HG03558 (cell line): ENCODE measurements around the gene AGBL4.

Experiments
- ATAC-seq: cut with Tn5 transposase; IDR thresholded peaks from one replicate; pipeline ENCODE4 v1.9.1; 2021; ENCODE audit warnings: moderate number of reproducible peaks; ENCODE audit not compliant: unreplicated experiment; ENCODE audit errors: extremely low read depth

Gene AGBL4

DNA sequence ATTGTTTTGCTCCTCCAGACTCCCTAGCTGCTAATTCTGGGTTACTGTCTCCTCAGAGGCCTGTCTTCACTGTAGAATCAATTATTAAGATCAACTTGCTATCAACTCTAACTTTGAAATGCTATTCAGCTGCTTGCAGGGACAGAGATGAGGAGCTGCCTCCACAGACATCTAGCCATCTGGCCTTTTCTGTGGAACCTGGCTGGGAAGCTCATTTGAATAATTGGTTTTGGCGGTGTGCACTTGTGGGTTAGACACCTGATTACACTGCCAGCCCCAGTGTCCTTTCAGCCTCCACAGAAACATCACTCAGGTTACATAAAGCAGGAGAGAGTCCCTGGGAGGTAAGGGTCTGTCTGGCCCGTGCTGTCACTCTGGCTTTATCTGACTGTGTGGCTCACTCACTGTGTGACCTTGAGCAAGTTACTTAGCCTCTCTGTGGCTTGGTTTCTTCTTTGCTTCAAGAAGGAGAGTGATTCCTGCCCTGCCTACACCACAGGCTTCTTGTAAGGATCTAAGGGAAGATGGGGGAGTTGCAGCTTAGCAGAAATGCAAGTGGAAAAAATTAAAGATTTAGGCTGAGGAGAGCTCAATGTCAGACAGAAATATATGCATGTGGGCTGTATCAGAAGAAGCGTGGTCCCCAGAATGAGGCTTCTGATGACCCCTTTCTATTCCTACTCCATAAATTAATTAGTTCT, 1378.7 kb downstream of the AGBL4 start:
- no peak for ATAC-seq

DNA sequence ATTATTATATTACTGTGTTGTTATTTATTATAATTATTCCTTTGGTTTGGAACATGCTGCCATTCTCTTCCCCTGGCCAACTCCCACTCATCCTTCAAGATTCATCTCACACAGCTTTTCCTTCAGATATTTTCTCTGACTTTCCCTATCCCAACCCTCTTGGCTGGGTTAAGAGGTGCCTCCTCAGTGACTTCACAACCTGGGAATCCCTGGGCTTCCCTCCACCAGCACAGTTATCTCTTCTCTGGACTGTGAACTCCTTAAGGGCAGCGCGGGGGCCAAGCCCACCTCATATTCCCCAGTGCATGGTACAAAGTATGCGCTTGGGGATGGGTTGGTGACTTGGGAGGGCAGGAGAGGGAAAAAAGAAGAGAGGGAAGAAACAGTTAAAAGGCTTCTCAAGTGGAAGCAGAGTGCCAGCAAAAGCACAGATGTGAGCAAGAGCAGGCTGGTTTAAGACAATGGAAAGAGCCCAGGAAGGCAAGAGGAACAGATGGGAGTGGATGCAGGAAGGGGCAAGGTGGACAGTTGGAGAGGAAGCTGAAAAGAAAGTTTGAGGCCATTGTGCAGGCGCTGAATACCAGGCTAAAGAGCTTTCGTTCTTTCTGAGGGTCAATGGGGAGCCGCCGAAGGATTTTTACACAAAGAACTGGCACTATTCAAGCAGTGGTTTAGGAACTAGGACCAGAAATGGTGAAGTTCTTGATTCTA, 1379.4 kb downstream of the AGBL4 start:
- ATAC-seq, result no peak

DNA sequence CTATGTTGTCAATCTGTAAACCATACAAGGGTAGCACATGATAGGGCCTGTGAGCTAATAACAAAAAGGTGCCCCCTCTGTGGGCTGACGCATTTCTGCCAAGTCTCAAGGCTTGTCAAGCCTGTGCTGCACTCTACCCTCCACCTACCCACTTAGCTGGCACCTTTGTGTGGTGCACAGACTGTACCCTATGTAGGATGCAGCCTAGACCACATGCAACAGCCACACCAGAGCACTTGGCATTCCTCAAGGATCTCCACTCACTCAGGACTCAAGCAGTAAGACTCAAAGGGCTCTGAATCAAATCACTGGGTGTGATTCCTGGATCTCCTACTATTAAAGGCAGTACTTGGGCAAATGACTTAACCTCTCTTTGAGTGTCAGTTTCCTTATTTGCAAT, 1380.6 kb downstream of the AGBL4 start:
- no peak for ATAC-seq

DNA sequence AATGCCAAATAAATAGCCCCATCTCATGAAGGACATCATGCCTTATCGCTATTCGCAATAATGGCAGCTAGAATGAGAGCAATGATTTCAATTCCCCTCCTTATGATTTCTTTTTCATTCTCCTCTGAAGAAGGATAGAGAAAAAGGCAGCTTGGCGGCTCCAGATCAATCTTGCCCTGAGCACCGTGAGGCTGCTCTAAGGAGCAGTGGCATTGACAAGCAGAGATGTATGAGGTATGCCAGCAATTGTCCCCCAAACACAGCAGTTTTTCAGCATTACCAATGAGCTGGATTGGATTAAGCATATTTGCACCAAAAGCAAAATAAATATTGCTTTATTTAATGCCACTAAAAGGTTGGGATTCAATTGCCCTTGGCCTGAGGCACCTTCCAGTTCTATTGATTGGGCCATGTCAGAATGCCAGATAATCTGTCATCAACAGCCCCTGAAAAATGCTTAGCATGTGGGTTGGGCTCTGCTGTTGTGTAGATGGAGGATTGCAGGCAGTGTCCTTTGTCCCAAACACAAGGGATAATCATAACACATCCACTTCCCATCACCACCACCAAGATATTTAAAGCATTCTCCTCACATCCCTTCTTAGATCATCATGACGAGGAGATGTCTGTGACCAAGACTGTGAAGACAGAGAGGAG, 1382.8 kb downstream of the AGBL4 start:
- no peak for ATAC-seq

DNA sequence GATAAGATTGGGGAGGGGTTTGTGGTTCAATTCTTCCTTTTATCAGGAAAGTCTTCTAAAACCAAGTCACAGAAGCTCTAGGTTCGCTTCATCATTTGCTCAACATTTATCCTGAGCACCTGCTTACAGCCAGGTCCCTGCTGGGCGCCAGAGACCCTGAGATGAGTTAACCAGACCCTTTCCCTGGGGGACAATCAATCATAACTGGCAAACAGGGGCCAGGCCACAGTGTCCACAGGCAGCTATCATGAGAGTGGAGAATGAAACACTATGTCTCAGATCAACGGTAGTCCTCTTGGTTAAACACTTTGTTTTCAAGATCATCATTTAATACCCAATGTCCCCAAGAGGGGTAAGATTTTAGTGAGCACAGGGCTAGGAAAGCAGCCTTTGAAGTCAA, 1393.9 kb downstream of the AGBL4 start:
- ATAC-seq, result no peak

DNA sequence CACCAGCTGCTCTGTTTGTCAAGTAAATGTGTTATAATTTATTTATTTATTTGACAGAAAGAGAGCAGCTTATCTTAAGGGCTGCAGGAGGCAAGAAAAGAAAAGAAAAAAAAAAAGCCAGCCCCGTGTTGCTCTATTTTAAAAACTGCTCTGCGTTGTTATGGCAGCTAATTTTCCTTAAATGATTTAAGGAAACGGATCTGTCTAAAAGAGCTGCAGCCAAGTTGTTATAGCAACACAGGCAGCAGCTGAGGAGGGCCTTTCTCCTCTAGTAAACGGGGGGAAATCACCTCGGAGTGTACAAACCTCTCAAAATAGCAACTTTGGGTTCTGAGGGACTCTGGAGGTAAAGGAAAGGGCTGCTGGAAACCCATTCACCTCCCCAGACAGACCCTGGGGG, 1396.3 kb downstream of the AGBL4 start:
- no peak for ATAC-seq

DNA sequence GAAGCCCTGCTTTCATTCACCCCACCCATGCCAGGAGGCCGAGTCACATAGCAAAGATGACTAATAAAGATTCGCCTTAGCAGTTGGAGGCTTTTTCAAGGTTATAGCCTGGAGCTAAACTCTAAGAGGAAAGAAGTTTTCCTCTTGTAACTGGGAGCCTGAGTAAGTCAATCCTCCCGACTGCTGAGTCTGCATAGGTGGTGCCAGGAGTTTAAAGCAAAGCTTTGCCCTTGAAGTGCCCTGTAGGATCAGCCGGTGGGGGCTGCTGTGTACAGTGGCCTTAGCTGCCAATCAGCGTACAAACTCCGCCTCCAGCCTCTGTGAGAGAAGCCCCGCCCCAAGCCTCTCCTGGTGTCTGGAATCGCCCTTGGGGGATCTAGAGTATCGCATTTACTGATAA, 1404.2 kb downstream of the AGBL4 start:
- no peak for ATAC-seq

DNA sequence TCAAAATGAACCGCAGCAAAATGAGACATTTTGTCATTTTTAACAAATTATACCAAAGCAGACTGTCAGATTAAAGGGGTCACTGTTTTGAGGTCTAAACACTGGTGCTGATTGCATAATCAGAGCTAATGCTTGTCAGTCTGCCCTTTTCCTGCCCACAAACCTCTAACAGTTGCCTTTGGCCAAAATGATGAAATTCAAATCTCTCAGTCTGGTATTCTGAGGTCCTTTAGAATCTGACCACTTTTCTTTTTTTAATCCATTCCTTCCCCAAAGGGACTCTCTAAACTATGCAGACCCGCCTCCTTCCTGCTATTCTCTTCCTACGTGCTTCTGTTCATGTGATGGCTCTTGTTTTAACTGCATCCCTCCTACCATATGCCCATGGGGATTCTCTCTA, 1406.5 kb downstream of the AGBL4 start:
- ATAC-seq, result no peak

DNA sequence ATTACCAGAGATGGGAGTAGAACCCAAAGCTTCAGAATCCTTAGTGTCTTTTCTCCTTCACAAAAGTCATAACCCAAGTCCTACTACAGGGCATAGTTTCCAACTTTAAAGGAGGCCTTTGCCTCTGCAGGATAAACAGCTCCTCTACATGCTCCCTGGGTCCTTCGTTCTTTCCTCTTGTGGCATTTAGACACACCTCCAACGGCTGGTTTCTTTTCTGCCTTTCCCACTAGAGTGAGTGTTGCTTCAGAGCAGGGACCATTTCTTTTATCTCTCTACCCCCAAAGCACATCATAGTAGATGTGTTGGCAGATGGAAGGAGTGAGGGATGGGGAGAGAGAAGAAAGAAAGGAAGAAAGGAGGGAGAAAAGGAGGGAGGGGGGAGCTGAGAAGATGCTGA, 1407.0 kb downstream of the AGBL4 start:
- no peak for ATAC-seq

DNA sequence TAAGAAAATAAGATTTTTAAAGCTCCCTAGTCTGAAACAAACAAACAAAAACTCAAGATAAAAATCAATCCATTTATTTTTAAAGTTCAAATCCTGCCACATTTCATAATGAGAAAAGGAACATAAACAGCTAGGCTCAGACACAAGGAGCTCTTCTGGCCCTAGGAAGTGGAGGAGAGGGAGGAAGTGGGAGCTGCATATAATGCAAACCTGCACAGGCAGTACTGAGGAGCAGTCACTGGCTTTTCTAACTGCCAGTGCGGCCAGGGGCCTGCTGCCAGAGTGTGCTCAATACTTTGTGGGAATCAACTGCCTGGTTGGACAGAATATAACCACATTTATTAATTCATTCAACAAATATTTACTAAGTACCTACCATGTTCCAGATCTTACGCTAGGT, 1411.9 kb downstream of the AGBL4 start:
- ATAC-seq, result no peak

DNA sequence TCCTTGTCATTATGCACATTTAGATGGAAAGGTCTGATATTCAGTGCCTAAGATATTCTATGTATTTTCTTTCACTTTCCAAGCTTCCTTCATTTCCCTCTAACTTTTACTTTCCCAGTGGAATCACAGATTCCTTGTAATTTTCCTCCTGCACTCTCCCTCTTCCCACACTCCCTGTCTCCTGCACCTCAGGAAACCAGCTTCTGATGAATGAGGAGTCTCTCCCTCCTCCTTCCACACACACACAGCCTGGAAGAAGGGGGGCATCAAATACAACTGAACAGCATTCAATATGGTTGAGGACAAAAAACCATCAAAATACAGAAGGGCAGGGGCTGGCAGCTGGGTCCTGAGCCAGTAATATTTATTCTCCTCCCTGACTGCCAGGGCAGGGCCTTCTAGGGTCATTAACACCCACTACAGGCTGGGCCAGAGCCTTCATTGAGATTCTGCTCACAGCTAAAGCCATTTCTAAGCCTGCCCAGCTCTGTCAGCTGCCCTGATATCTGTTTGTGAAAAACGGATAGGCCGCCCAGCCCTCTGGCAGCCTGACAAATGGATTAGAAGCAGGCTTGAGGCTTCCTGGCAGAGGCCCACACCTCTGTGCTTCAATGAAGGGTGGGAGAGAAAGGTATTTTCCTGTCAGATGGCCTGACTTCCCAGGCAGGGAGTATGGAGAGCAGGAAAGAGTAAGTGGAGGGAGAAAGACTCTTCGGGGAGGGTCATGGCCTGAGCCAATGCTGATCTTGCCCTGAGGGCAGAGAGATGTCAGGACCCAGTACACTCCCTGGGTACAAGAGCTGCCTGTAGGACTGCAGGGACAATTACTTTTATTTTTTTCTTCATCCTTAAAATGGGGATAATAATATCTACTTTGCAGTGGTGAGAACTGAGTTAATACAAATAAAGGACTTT, 1412.9 kb downstream of the AGBL4 start:
- ATAC-seq, result no peak

DNA sequence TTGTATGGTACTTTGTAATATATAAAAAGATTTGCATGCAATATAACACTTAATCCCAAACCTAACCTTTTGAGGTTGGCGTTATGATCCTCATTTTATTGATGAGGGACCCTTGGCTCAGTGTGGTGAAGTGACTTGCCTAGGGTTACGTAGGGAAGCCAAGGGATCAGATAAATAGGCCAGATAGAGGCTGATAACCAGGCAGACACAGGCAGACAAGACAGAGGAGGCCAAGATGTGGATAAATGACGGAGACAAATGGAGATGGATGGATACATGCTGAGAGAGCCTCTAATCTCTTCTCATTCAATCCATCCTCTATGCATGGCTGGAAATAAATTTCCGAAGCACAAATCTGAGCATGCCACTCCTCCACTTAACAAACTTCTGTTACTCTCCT, 1414.9 kb downstream of the AGBL4 start:
- no peak for ATAC-seq

DNA sequence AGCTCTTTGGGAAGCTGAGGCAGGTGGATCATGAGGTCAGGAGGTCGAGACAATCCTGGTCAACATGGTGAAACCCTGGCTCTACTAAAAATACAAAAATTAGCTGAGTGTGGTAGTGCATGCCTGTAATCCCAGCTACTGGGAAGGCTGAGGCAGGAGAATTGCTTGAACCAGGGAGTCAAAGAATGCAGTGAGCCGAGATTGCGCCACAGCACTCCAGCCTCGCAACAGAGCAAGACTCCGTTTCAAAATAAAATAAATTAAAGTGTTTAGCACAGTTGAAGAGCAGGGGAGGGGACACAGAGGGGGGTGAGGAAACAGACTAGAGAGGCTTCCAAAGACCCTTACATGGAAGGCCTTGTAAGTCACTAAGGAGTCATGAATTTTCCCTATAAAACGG, 1420.5 kb downstream of the AGBL4 start:
- no peak for ATAC-seq

DNA sequence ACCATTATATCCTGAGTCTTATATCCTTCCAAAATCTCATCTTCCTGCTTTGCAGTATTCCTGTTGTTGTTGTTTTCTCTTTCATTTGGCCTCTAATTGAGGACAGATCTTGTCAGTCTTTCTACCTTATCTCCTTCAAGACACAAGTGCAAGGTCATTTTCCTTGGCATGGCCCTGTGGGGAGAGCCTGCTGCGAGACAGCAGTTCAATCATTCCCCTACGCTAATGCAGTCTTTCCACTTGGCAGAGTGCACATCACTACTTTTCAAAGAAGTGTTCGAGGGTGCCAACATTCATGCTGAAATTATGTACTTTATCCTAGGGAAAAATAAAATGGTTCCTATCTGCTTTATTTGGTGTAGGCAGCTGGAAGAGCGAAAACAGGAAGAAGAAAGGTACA, 1421.4 kb downstream of the AGBL4 start:
- no peak for ATAC-seq

DNA sequence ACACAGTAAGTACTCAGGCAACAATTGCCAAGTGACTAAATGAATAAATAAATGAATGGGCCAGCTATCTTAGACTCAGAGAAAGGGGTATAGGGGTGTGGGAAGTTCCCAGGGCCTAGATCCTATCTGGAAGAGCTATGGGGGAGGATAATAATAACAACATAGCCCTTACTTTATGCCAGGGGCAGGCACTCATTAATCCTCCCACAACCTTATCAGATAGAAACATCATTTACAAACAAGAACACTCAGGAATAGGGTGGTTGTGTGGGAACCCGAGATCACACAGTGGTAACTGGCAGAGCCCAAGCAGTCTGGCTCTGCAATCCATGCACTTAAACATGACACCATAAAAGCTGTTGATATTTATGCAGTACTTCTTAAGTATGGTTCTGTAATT, 1423.6 kb downstream of the AGBL4 start:
- ATAC-seq, result no peak

DNA sequence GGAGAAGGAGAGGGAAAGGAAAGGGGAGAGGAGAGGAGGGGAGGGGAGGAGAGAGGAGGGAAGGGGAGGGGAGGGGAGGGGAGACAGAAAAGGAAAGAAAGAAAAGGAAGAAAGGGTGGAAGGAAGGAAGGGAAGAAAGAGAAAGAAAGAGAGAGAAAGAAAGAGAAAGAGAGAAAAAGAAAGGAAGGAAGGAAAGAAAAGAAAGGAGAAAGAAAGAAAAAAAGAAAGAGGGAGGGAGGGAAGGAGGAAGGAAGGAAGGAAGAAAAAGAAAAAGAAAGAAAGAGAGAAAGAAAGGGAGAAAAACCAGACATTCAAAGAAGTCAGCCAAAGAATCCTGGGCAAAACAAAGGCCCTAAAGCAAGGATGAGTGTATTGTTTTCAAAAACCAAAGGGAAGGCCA, 1426.1 kb downstream of the AGBL4 start:
- no peak for ATAC-seq

DNA sequence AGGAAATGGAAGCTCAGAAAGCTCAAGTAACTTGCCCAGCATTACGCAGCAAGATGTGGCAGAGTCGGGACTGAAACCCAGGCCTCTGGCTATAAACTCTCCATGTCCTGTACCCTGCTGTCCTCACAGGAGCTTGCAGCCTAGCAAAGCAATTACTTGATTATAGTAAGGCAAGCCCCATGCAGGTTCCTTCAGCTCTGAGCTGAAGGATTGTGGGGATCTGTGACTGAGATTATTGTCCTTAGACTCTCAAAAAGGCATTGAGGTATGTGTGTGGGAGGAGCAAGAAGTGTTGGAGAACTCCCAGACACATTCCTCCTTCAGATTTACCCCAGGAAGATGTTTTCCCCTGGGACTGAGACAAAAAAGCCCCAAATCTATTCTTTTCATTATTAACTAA, 1427.7 kb downstream of the AGBL4 start:
- ATAC-seq, result no peak

DNA sequence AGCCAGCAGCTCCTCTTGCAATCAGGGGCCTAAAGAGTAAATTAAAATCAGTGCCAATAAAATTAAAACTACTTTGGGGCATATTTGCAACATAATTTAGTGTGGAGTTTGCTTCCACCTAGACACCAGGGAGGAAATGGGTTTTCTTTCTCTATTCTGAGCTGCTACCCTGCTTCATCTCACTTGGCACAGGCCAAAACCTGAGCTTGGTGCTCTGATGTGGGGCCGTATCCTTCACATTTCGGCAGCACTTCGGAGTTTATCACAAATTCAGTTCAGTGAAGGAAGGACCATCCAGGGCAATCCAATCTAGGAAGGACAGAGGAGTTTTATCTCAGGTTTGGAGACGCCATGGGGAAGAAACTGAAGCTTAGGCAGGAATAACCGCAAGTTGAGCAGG, 1428.1 kb downstream of the AGBL4 start:
- no peak for ATAC-seq

DNA sequence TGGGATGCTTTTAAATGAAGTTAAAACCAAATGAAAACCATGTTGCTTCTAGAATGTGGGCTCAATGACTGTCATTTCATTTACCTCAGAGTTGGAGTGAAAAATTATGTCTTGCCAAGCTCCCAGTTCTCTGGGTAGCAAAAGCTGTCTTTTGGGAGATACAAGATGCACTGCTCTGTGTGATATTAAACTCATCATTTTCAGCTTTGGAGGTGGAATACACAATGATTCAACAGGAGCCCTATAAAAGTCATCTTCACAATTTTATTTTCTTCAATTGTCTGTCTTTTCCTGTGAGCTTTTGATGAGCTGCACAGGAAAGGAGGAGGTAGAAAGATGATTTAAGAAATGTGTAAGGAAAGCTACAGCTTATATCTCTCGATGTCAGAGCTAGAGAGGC, 1431.4 kb downstream of the AGBL4 start:
- ATAC-seq, result no peak

DNA sequence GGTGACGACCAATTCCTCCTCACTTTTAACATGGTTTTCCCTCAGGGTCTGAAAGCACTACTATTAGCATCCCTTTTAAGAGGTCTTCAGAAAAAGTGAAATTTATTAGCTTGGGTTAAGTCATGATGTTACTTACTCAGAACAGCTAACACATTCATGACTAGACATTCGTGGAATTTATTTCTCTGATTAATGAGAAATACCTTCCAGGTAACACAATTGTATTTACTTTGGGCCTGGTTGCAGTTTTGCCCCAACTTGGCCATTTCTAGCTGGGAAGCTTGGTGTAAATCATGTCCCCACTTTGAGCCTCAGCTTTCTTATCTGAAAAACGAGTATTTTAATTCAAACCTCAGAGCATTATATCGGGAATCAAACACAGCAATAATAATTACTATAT, 1432.6 kb downstream of the AGBL4 start:
- ATAC-seq, result no peak

DNA sequence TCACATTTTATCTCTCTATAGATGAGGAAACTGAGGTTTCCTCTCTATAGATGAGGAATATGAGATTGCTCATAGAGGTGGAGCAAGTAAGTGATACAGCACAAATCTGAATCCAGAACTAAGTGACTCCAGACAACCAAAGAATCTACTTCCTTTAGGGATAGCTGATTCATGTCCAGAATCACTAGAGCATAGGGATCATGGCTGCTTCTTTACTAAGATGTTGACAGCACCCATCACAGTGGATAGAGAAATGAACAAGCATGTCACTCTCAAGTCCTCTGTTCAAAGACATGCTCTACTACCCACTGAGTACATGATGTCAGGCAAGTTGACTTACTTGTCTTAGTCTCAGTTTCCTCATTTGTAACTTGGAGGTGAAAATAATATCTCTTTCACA, 1435.7 kb downstream of the AGBL4 start:
- no peak for ATAC-seq
